ENCODE data around the gene IKZF3. TPM values are rescaled to one million over a fixed set of nuclear protein-coding genes. Genes with fewer than 3 reads are reported as not detected.

The IKZF3 gene
- total RNA-seq, 1 experiment from 2014 or later: 0.81 TPM

GRCh38 chr17:39787041-39787440 is 77.1 kb downstream of the IKZF3 start:
- ChIA-PET POLR2A (no interaction called here), CTCF (no interaction called here)
- ATAC-seq: no peak
- H3K36me3 Mint-ChIP-seq: no peaks in the 10 kb centered on the region
- H3K27ac Mint-ChIP-seq: no peak overlapping the region
- no peak overlapping the region for H3K4me3 Mint-ChIP-seq
- no peaks in the 10 kb centered on the region; the same call in 1 of the 2 replicates for H3K27me3 Mint-ChIP-seq (ENCODE audit: low read depth)
- peaks cover 7% of the 10 kb centered on the region; the same call in 1 of the 2 replicates for H3K4me1 Mint-ChIP-seq
- TF ChIP-seq ATF3 (CRISPR knock-in tag; conservative IDR thresholded peaks at IDR 0.05) (no peak), ERG (CRISPR knock-in tag; IDR thresholded peaks at IDR 0.05) (no peak), ZNF532 (CRISPR knock-in tag; IDR thresholded peaks at IDR 0.05; ENCODE audit: borderline replicate concordance) (no peak), ZNF121 (CRISPR knock-in tag; IDR thresholded peaks at IDR 0.05) (no peak), STAT6 (CRISPR knock-in tag; conservative IDR thresholded peaks at IDR 0.05; ENCODE audit: low read depth) (no peak), ARID4B (CRISPR knock-in tag; IDR thresholded peaks at IDR 0.05; ENCODE audit: borderline replicate concordance) (no peak), ZNF263 (CRISPR knock-in tag; IDR thresholded peaks at IDR 0.05; ENCODE audit: low read depth) (no peak)
- TF ChIP-seq, protein P1, sequence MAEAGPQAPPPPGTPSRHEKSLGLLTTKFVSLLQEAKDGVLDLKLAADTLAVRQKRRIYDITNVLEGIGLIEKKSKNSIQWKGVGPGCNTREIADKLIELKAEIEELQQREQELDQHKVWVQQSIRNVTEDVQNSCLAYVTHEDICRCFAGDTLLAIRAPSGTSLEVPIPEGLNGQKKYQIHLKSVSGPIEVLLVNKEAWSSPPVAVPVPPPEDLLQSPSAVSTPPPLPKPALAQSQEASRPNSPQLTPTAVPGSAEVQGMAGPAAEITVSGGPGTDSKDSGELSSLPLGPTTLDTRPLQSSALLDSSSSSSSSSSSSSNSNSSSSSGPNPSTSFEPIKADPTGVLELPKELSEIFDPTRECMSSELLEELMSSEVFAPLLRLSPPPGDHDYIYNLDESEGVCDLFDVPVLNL (CRISPR knock-in tag; IDR thresholded peaks at IDR 0.05; ENCODE audit: borderline replicate concordance, low read depth): no peak
- DNase-seq (ENCODE audit: low spot score): no peak
- no peaks in the 10 kb centered on the region for H3K9me3 Mint-ChIP-seq

- POLR2A ChIA-PET: no interaction called here
- Mint-ChIP-seq H3K4me1 (no peaks in the 10 kb centered on the region), H3K4me3 (no peak overlapping the region), H3K9me3 (no peaks in the 10 kb centered on the region), H3K36me3 (no peaks in the 10 kb centered on the region), H3K27me3 (ENCODE audit: low read depth) (no peaks in the 10 kb centered on the region; the same call in 1 of the 2 replicates), H3K27ac (no peak overlapping the region)
- ATAC-seq (no peak), DNase-seq (ENCODE audit: low spot score) (no peak)
- CTCF ChIA-PET: interaction anchor here (0.8 kb wide), 1 partner anchor 141 kb away, joined by 3 read pairs; no protein-coding TSS in a partner anchor
- no peak for TF ChIP-seq ATF6 (CRISPR knock-in tag; IDR thresholded peaks at IDR 0.05)
- TF ChIP-seq SMAD4 (CRISPR knock-in tag; IDR thresholded peaks at IDR 0.05): no peak
- TF ChIP-seq, protein P2, sequence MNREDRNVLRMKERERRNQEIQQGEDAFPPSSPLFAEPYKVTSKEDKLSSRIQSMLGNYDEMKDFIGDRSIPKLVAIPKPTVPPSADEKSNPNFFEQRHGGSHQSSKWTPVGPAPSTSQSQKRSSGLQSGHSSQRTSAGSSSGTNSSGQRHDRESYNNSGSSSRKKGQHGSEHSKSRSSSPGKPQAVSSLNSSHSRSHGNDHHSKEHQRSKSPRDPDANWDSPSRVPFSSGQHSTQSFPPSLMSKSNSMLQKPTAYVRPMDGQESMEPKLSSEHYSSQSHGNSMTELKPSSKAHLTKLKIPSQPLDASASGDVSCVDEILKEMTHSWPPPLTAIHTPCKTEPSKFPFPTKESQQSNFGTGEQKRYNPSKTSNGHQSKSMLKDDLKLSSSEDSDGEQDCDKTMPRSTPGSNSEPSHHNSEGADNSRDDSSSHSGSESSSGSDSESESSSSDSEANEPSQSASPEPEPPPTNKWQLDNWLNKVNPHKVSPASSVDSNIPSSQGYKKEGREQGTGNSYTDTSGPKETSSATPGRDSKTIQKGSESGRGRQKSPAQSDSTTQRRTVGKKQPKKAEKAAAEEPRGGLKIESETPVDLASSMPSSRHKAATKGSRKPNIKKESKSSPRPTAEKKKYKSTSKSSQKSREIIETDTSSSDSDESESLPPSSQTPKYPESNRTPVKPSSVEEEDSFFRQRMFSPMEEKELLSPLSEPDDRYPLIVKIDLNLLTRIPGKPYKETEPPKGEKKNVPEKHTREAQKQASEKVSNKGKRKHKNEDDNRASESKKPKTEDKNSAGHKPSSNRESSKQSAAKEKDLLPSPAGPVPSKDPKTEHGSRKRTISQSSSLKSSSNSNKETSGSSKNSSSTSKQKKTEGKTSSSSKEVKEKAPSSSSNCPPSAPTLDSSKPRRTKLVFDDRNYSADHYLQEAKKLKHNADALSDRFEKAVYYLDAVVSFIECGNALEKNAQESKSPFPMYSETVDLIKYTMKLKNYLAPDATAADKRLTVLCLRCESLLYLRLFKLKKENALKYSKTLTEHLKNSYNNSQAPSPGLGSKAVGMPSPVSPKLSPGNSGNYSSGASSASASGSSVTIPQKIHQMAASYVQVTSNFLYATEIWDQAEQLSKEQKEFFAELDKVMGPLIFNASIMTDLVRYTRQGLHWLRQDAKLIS (CRISPR knock-in tag; IDR thresholded peaks at IDR 0.05; ENCODE audit: borderline replicate concordance): no peak
- no peak for TF ChIP-seq ATF1 (CRISPR knock-in tag; IDR thresholded peaks at IDR 0.05)
- no peak for TF ChIP-seq TP53 (CRISPR knock-in tag; IDR thresholded peaks at IDR 0.05)
- no peak for TF ChIP-seq ZNF671 (CRISPR knock-in tag; IDR thresholded peaks at IDR 0.05)
Observed at GRCh38 chr17:39782980-39783379, 81.1 kb downstream of the IKZF3 start.
